GM12878 (cell line): Measurements from ENCODE around the gene P2RX4. TPM values are rescaled to one million over a fixed set of nuclear protein-coding genes. Genes with fewer than 3 reads are reported as not detected.

Experiments
- ATAC-seq: fragments of 200-7000 bp; cut with Tn5 transposase; 3 replicates; pipeline ENCODE4 v1.9.1; 2020; ENCODE audit warnings: mild to moderate bottlenecking, moderate library complexity
- Bru-seq: library from RNA; stranded (reverse); fragments of 400-500 nt; gene quantifications from one replicate; lab custom pipeline; 2021; lab: Mats Ljungman, UMichigan
- BruChase-seq, 2 experiments: library from RNA; stranded (reverse); fragments of 400-500 nt; gene quantifications; one replicate each; lab custom pipeline; 2021; lab: Mats Ljungman, UMichigan
- BruUV-seq: library from RNA; stranded (reverse); fragments of 400-500 nt; replicated peaks from 2 replicates; lab custom pipeline; 2021; lab: Mats Ljungman, UMichigan
- CTCF ChIA-PET: fragments of 300-600 bp; sonication (Branson Sonifier 250); formaldehyde crosslinking; extraction: SDS; loops from one replicate; lab custom pipeline; 2021; ENCODE audit warnings: inconsistent platforms; lab: Yijun Ruan, JAX
- POLR2A ChIA-PET: fragments of 350-600 bp; formaldehyde crosslinking; extraction: SDS; loops from one replicate; lab custom pipeline; 2021; ENCODE audit warnings: inconsistent platforms; lab: Charles Lee
- RAD21 ChIA-PET: fragments of 300-600 bp; sonication (Branson Sonifier 250); formaldehyde crosslinking; loops from one replicate; lab custom pipeline; 2023; ENCODE audit warnings: antibody characterized with exemption; ENCODE audit not compliant: unreplicated experiment; lab: Charles Lee
- SMC1A ChIA-PET: fragments of 300-600 bp; sonication (Branson Sonifier 250); formaldehyde crosslinking; loops from one replicate; lab custom pipeline; 2023; ENCODE audit not compliant: unreplicated experiment, uncharacterized antibody; lab: Charles Lee
- DNase-seq: peaks from one replicate; pipeline ENCODE4 v3.0.0-alpha.2; 2011; ENCODE audit warnings: low read depth, low spot score
- FAIRE-seq: peaks from 3 replicates; lab custom pipeline; 2011; peaks lifted over from hg19 to GRCh38; lab: Jason Lieb, UNC
- H2AFZ ChIP-seq: 2 replicates; pipeline ENCODE4 v1.6.0; 2011; ENCODE audit warnings: low read depth, low read length, control low read depth; ENCODE audit not compliant: control insufficient read depth
- H3K27ac ChIP-seq: 2 replicates; pipeline ENCODE4 v1.5.1; 2011; ENCODE audit warnings: control low read depth; ENCODE audit not compliant: control insufficient read depth, insufficient read depth
- H3K27me3 ChIP-seq, 2 experiments: replicated peaks in 1 of 2; 2 replicates each; pipeline versions ENCODE4 v1.6.0 to v1.6.1; 2011; ENCODE audit warnings: low read length in 1 of 2; ENCODE audit not compliant: control insufficient read depth in 2 of 2, insufficient read depth in 2 of 2
- H3K36me3 ChIP-seq, 2 experiments: 2 replicates each; pipeline ENCODE4 v1.5.1; 2011; ENCODE audit warnings: low read length in 1 of 2; ENCODE audit not compliant: control insufficient read depth in 2 of 2, insufficient read depth in 2 of 2
- H3K4me1 ChIP-seq: 2 replicates; pipeline ENCODE4 v1.6.1; 2011; ENCODE audit warnings: mild to moderate bottlenecking, low read length, moderate library complexity, mixed read lengths; ENCODE audit not compliant: control insufficient read depth, insufficient read depth
- H3K4me2 ChIP-seq: 2 replicates; pipeline ENCODE4 v1.6.0; 2011; ENCODE audit warnings: control low read depth; ENCODE audit not compliant: control insufficient read depth, insufficient read depth
- H3K4me3 ChIP-seq: fragments of 200-600 bp; sonication (generic); 2 replicates; pipeline ENCODE4 v1.5.1; 2016
- H3K79me2 ChIP-seq: 2 replicates; pipeline ENCODE4 v1.6.0; 2011; ENCODE audit warnings: low read length; ENCODE audit not compliant: control insufficient read depth, insufficient read depth
- H3K9ac ChIP-seq: 2 replicates; pipeline ENCODE4 v1.8.0; 2011; ENCODE audit warnings: low read length, control low read depth, mixed read lengths; ENCODE audit not compliant: control insufficient read depth, insufficient read depth
- H3K9me3 ChIP-seq: replicated peaks from 3 replicates; pipeline ENCODE4 v1.5.1; 2011; ENCODE audit warnings: mild to moderate bottlenecking, low read length; ENCODE audit not compliant: control insufficient read depth, insufficient read depth
- H4K20me1 ChIP-seq: 2 replicates; pipeline ENCODE4 v1.6.0; 2011; ENCODE audit not compliant: control insufficient read depth, insufficient read depth
- BHLHE40 ChIP-seq, 2 experiments: fragments of 450-650 bp in 1 of 2; IDR thresholded peaks; 2 replicates each; pipeline ENCODE4 v1.6.1; 2011 to 2017; ENCODE audit warnings: low read depth in 2 of 2, borderline replicate concordance in 1 of 2, improper control_type of control experiment in 1 of 2, low read length in 1 of 2, mild to moderate bottlenecking in 1 of 2
- CREB1 ChIP-seq: IDR thresholded peaks from 2 replicates; pipeline ENCODE4 v1.6.1; 2012; ENCODE audit warnings: low read depth, mild to moderate bottlenecking, inconsistent platforms
- MYC ChIP-seq: IDR thresholded peaks from 2 replicates; pipeline ENCODE4 v1.6.1; 2011; ENCODE audit warnings: mild to moderate bottlenecking, low read length, moderate library complexity, inconsistent platforms; ENCODE audit not compliant: insufficient read depth, insufficient replicate concordance, insufficient read length, severe bottlenecking
- NBN ChIP-seq: fragments of 450-650 bp; IDR thresholded peaks from 2 replicates; pipeline ENCODE4 v1.6.1; 2016
- NFXL1 ChIP-seq: fragments of 450-650 bp; IDR thresholded peaks from 2 replicates; pipeline ENCODE4 v1.6.1; 2017; ENCODE audit warnings: antibody characterized with exemption, mild to moderate bottlenecking, borderline replicate concordance
- NKRF ChIP-seq: fragments of 450-650 bp; conservative IDR thresholded peaks from 2 replicates; pipeline ENCODE4 v1.6.1; 2017; ENCODE audit warnings: mild to moderate bottlenecking, moderate library complexity
- PAX8 ChIP-seq: fragments of 450-650 bp; IDR thresholded peaks from 2 replicates; pipeline ENCODE4 v1.6.1; 2017; ENCODE audit warnings: mild to moderate bottlenecking, moderate library complexity
- TAF1 ChIP-seq: IDR thresholded peaks from 2 replicates; pipeline ENCODE4 v1.6.1; 2011; ENCODE audit warnings: mild to moderate bottlenecking, low read depth, low read length, borderline replicate concordance
- ZNF207 ChIP-seq: fragments of 450-650 bp; IDR thresholded peaks from 2 replicates; pipeline ENCODE4 v1.6.1; 2014; ENCODE audit warnings: antibody characterized with exemption, mild to moderate bottlenecking, borderline replicate concordance
- ZNF217 ChIP-seq: fragments of 450-650 bp; IDR thresholded peaks from 2 replicates; pipeline ENCODE4 v1.6.1; 2017; ENCODE audit warnings: antibody characterized with exemption, mild to moderate bottlenecking
- ZSCAN29 ChIP-seq: fragments of 450-650 bp; IDR thresholded peaks from 2 replicates; pipeline ENCODE4 v1.6.1; 2017; ENCODE audit warnings: mild to moderate bottlenecking, moderate library complexity
- WGBS: methylation state at CpG from one replicate; pipeline ENCODE4 v1.1.6; 2016; ENCODE audit warnings: low lambda C conversion rate; ENCODE audit not compliant: insufficient replicate concordance, insufficient coverage; ENCODE audit errors: missing lambda C conversion rate; 5-methylcytosine and 5-hydroxymethylcytosine counted together
- in situ Hi-C: fragments of 300-500 bp; cut with MboI; formaldehyde crosslinking; loops from 9 replicates; pipeline ENCODE4 v1.14.3; 2018; ENCODE audit warnings: mixed read lengths
- intact Hi-C: fragments of 100-400 bp; cut with micrococcal nuclease; formaldehyde crosslinking; loops from one replicate; pipeline ENCODE4 v1.14.2; 2022; ENCODE audit not compliant: unreplicated experiment
- long read RNA-seq, 2 experiments: library from polyadenylated mRNA; unstranded; transcript quantifications; one replicate each; pipeline ENCODE4 v2.0.0, GENCODE V29; 2019 to 2020
- polyA minus RNA-seq, 3 experiments: library from RNA; depleted of rRNA, polyadenylated mRNA; stranded (reverse); fragments of >200 nt; gene quantifications; 2 replicates each; pipeline ENCODE4 v1.2.3, GENCODE V29; 2011
- polyA plus RNA-seq, 11 experiments: library from polyadenylated mRNA; depleted of rRNA in 4 of 11; unstranded in 6 of 11; stranded (reverse) in 5 of 11; fragments of >200 nt; fragmentation: Nextera tagmentation in 4 of 11; fragmentation: Illumina TruSeq in 1 of 11; extraction: Ambion mirVana in 4 of 11; extraction: Trizol in 1 of 11; gene quantifications; 1 replicate in 1 of 11; 2 replicates in 10 of 11; pipeline versions ENCODE4 v1.2.1 to v1.2.3, GENCODE V29; 2011 to 2016; ENCODE audit warnings: inconsistent platforms in 2 of 11, missing spikeins in 2 of 11, low read depth in 1 of 11
- total RNA-seq, 4 experiments: library from RNA; depleted of rRNA in 3 of 4; stranded (reverse); fragments of >200 nt in 3 of 4; fragmentation: Illumina TruSeq in 1 of 4; extraction: Trizol in 1 of 4; gene quantifications; 2 replicates each; pipeline versions ENCODE4 v1.2.1 to v1.2.3, GENCODE V29; 2013 to 2021
- TF ChIP-seq, protein P1 (sequence below), 3 experiments: IDR thresholded peaks in 2 of 3; conservative IDR thresholded peaks in 1 of 3; 2 replicates each; pipeline ENCODE4 v1.5.1; 2011; ENCODE audit warnings: low read depth in 3 of 3, low read length in 3 of 3, mild to moderate bottlenecking in 3 of 3, control low read depth in 2 of 3, moderate library complexity in 2 of 3, inconsistent platforms in 1 of 3, mixed read lengths in 1 of 3; ENCODE audit not compliant: control insufficient read depth in 2 of 3, insufficient read depth in 1 of 3; ENCODE audit errors: extremely low read depth in 1 of 3

P2RX4 gene
- total RNA-seq (2013; cell fraction: nucleolus; rRNA removed), result 75.0 TPM in 2 replicates
- 25.3 and 28.0 TPM in 2 replicates for total RNA-seq (2014; rRNA removed)
- total RNA-seq (2014; rRNA removed; fragmentation: Illumina TruSeq; extraction: Trizol), result 15.3 and 17.3 TPM in 2 replicates
- total RNA-seq (2021), result 17.0 and 18.6 TPM in 2 replicates
- 12.3 TPM for polyA plus RNA-seq (2011; ENCODE audit: low read depth)
- 35.2 and 43.4 TPM in 2 replicates for polyA plus RNA-seq (2011; rRNA removed)
- 46.5 and 63.0 TPM in 2 replicates for polyA plus RNA-seq (2011; cell fraction: cytosol; rRNA removed)
- polyA plus RNA-seq (2011; cell fraction: nucleus; rRNA removed), result 59.7 and 68.9 TPM in 2 replicates
- polyA plus RNA-seq (2012), result 16.2 and 20.4 TPM in 2 replicates
- 10.4 and 16.2 TPM in 2 replicates for polyA plus RNA-seq (2014; fragmentation: Illumina TruSeq; extraction: Trizol)
- 10 to 100 TPM in 1 of 2 experiments, 1 to 10 TPM in 1; 9.0 to 11.3 TPM for polyA plus RNA-seq (2014; fragmentation: Nextera tagmentation; extraction: Ambion mirVana)
- 28.4 and 31.7 TPM in 2 replicates for polyA plus RNA-seq (2014; rRNA removed)
- 10 to 100 TPM; 22.4 to 27.4 TPM for polyA plus RNA-seq (2016; fragmentation: Nextera tagmentation; extraction: Ambion mirVana)
- polyA minus RNA-seq (2011; rRNA and poly(A)+ RNA removed), result 54.9 and 57.2 TPM in 2 replicates
- 9.9 and 10.8 TPM in 2 replicates for polyA minus RNA-seq (2011; cell fraction: cytosol; rRNA and poly(A)+ RNA removed)
- polyA minus RNA-seq (2011; cell fraction: nucleus; rRNA and poly(A)+ RNA removed), result 25.8 and 32.5 TPM in 2 replicates
- Bru-seq, nascent RNA, result percentile 84 among the genes with signal in this experiment
- percentile 75 among the genes with signal in this experiment for BruChase-seq, experiment 1, labeled RNA remaining after a 6-hour chase
- percentile 70 among the genes with signal in this experiment for BruChase-seq, experiment 2, labeled RNA remaining after a 2-hour chase
- long read RNA-seq, experiment 1, transcript P2RX4-202 (12 exons, 2,032 nt), result major isoform, 16 of 22 reads
- long read RNA-seq, experiment 1, partial matches to known transcripts, result 0 of 22 reads
- long read RNA-seq, experiment 1, other reads (novel, unspliced or antisense), result 5 of 22 reads
- long read RNA-seq, experiment 2, transcript P2RX4-202 (12 exons, 2,032 nt), result major isoform, 14 of 41 reads
- long read RNA-seq, experiment 2, partial matches to known transcripts, result 13 of 41 reads
- long read RNA-seq, experiment 2, other reads (novel, unspliced or antisense), result 8 of 41 reads

- ATAC-seq (peak; percentile 92), FAIRE-seq (no peak), DNase-seq (peak; percentile 44)
- no peaks in the 10 kb centered on the region for H3K27me3 ChIP-seq
- RAD21 ChIA-PET, result interaction anchor here (0.9 to 1.2 kb wide), 5 partner anchors 12 to 150 kb away, joined by 3 to 5 read pairs (median 4); no protein-coding TSS in a partner anchor
- SMC1A ChIA-PET, result interaction anchor here (0.6 to 1.1 kb wide), 4 partner anchors 77 to 410 kb away, joined by 3 to 4 read pairs (median 3); partner anchors contain the start of gene P2RX7
- no peaks in the 10 kb centered on the region; a peak in 1 of 4 replicates for H3K36me3 ChIP-seq
- in situ Hi-C loops (no loop called here), intact Hi-C loops (loop anchor here (1.0 to 5.0 kb wide), 3 partner anchors 67 to 98 kb away; partner anchors contain the start of gene P2RX7)
- H3K27ac ChIP-seq, result peak within 1 kb of the TSS; percentile 64
- peak within 1 kb of the TSS; percentile 71 for H3K4me3 ChIP-seq
- peak within 1 kb of the TSS; percentile 98 for H3K4me2 ChIP-seq
- no TSS peak for BruUV-seq
- 9% methylated on average over 75 of the region's 97 CpGs for WGBS
- POLR2A ChIA-PET, result interaction anchor here (0.5 to 0.6 kb wide), 2 partner anchors 481 to 1203 kb away, joined by 3 read pairs; no protein-coding TSS in a partner anchor
- CTCF ChIA-PET, result interaction anchor here (0.6 to 1.1 kb wide), 2 partner anchors 79 to 82 kb away, joined by 3 read pairs; no protein-coding TSS in a partner anchor
- H3K9me3 ChIP-seq, result no peaks in the 10 kb centered on the region
- peaks cover 9% of the 10 kb centered on the region for H3K4me1 ChIP-seq
- peaks cover 10% of the 10 kb centered on the region for H3K79me2 ChIP-seq
- H2AFZ ChIP-seq, result peak within 1 kb of the TSS; percentile 58
- no peaks in the 10 kb centered on the region for H4K20me1 ChIP-seq
- peak within 1 kb of the TSS; percentile 80 for H3K9ac ChIP-seq
- TF ChIP-seq ZNF217, result peak; percentile 60; the same call in 1 of the 2 replicates
- peak; percentile 69; the same call in 1 of the 2 replicates for TF ChIP-seq TAF1
- TF ChIP-seq CREB1, result peak; percentile 65; the same call in 1 of the 2 replicates
- TF ChIP-seq PAX8, result no peak
- TF ChIP-seq NKRF, result peak; percentile 78
- TF ChIP-seq NBN, result peak; percentile 24; the same call in 1 of the 2 replicates
- 0 out of 2 replicates have a peak, but pooled peaks have one; percentile 23 for TF ChIP-seq NFXL1
- TF ChIP-seq BHLHE40 (IDR thresholded peaks at IDR 0.05; ENCODE audit: borderline replicate concordance in 1 of 2, low read depth in 2 of 2, low read length in 1 of 2), result peak; percentile 70 to 91; a peak in 3 of 4 replicates
- TF ChIP-seq ZSCAN29, result 0 out of 2 replicates have a peak, but pooled peaks have one; percentile 28
- no peak for TF ChIP-seq ZNF207
- TF ChIP-seq, protein P1, sequence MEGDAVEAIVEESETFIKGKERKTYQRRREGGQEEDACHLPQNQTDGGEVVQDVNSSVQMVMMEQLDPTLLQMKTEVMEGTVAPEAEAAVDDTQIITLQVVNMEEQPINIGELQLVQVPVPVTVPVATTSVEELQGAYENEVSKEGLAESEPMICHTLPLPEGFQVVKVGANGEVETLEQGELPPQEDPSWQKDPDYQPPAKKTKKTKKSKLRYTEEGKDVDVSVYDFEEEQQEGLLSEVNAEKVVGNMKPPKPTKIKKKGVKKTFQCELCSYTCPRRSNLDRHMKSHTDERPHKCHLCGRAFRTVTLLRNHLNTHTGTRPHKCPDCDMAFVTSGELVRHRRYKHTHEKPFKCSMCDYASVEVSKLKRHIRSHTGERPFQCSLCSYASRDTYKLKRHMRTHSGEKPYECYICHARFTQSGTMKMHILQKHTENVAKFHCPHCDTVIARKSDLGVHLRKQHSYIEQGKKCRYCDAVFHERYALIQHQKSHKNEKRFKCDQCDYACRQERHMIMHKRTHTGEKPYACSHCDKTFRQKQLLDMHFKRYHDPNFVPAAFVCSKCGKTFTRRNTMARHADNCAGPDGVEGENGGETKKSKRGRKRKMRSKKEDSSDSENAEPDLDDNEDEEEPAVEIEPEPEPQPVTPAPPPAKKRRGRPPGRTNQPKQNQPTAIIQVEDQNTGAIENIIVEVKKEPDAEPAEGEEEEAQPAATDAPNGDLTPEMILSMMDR (IDR thresholded peaks at IDR 0.05 in 2 of 3, conservative IDR thresholded peaks at IDR 0.05 in 1 of 3; ENCODE audit: control insufficient read depth in 2 of 3, extremely low read depth in 1 of 3, insufficient read depth in 1 of 3, low read depth in 3 of 3, low read length in 3 of 3), result peak; percentile 24 to 54 (median 50); a peak in 5 of 6 replicates
- peak; percentile 39 for TF ChIP-seq MYC
Measured at GRCh38 chr12:121209624-121210572, at the start of gene P2RX4. Gene P2RX4, plus strand, starts transcription at chr12:121210129. Its CDS starts 36 bp downstream, at chr12:121210165.
